Measurements from ENCODE around the gene DNER. TPM values are rescaled to one million over a fixed set of nuclear protein-coding genes. Genes with fewer than 3 reads are reported as not detected.

Gene DNER
- total and polyA plus RNA-seq, 2 of the 13 experiments (the other 11 are each of a cell fraction or from before 2014, with no cell fraction given), result not detected

DNA sequence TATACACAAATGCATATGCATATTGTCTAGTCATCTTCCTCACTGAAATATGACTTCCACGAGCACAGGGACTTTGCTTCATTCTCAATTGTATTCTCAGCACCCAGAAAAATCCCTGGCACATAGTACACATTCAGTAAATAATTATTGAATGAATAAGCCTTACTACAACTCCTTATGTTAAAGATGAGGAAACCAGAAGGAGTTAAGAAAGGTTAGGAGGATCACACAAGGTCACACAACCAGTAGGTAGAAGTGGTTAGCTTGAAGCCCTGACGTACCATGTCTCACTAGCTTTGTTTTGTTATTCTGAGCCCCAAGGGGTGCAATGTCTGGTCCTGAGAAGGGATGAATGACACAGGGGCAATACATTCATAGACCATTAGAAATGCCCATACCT is 222.3 kb downstream of the DNER start:
- no peak overlapping the region for H3K4me2 ChIP-seq (ENCODE audit: low read depth, low read length)
- no peaks in the 10 kb centered on the region for H3K4me1 ChIP-seq (ENCODE audit: insufficient read depth, low read length)
- no peak overlapping the region for H2AFZ ChIP-seq (ENCODE audit: low read length)
- no TSS peak for BruUV-seq (replicated peaks)
- H3K4me3 ChIP-seq (replicated peaks in 1 of 3; ENCODE audit: insufficient read depth in 1 of 3, low read depth in 2 of 3, low read length in 3 of 3), result no peak overlapping the region
- intact Hi-C loops (cut with micrococcal nuclease; ENCODE audit: unreplicated experiment) (no loop called here), in situ Hi-C loops (cut with HindIII; ENCODE audit: extremely low pct_ligation_motif_present, low pct_unique_long_range_greater_than_20kb) (no loop called here)
- no peak for DNase-seq (ENCODE audit: low spot score)
- no peaks in the 10 kb centered on the region for H3K9me3 ChIP-seq (ENCODE audit: low read length)
- H3K9ac ChIP-seq (ENCODE audit: insufficient read depth, low read depth, low read length), result no peak overlapping the region
- ATAC-seq, result no peak
- 11% methylated on average over 2 of the region's 2 CpGs for WGBS (ENCODE audit: low lambda C conversion rate)
- ChIA-PET POLR2A (no interaction called here), CTCF (ENCODE audit: low intra/inter-chr PET ratio, low total read pairs) (no interaction called here)
- H3K79me2 ChIP-seq (ENCODE audit: insufficient read depth, low read length), result no peaks in the 10 kb centered on the region
- FAIRE-seq, result no peak
- no peak overlapping the region for H3K27ac ChIP-seq (ENCODE audit: extremely low read length, insufficient read depth, low read length)
- H3K36me3 ChIP-seq (replicated peaks in 1 of 2; ENCODE audit: control insufficient read depth in 1 of 2, insufficient read depth in 2 of 2, low read length in 2 of 2), result no peaks in the 10 kb centered on the region
- H3K27me3 ChIP-seq (ENCODE audit: control insufficient read depth in 1 of 2, insufficient read depth in 2 of 2, low read length in 2 of 2), result no peaks in the 10 kb centered on the region
- H4K20me1 ChIP-seq (ENCODE audit: insufficient read depth, low read length), result no peaks in the 10 kb centered on the region
- TF ChIP-seq PITX1 (CRISPR knock-in tag; IDR thresholded peaks at IDR 0.05) (no peak), ZEB1 (IDR thresholded peaks at IDR 0.05; ENCODE audit: insufficient replicate concordance, low read depth) (no peak), KAT7 (CRISPR knock-in tag; IDR thresholded peaks at IDR 0.05; ENCODE audit: borderline replicate concordance) (no peak), MXD4 (CRISPR knock-in tag; IDR thresholded peaks at IDR 0.05) (no peak), MBD4 (IDR thresholded peaks at IDR 0.05; ENCODE audit: borderline replicate concordance, low read length) (no peak), CREM (IDR thresholded peaks at IDR 0.05) (no peak), CREM (CRISPR knock-in tag; IDR thresholded peaks at IDR 0.05) (no peak), TOE1 (CRISPR knock-in tag; IDR thresholded peaks at IDR 0.05) (no peak), HOXA5 (CRISPR knock-in tag; IDR thresholded peaks at IDR 0.05) (no peak), ZBTB2 (CRISPR knock-in tag; IDR thresholded peaks at IDR 0.05; ENCODE audit: low read depth) (no peak), MTA1 (CRISPR knock-in tag; IDR thresholded peaks at IDR 0.05; ENCODE audit: borderline replicate concordance) (no peak), HNRNPL (IDR thresholded peaks at IDR 0.05; ENCODE audit: low read depth, low read length) (no peak), ZNF432 (CRISPR knock-in tag; IDR thresholded peaks at IDR 0.05; ENCODE audit: borderline replicate concordance) (no peak)
- TF ChIP-seq, protein P1, sequence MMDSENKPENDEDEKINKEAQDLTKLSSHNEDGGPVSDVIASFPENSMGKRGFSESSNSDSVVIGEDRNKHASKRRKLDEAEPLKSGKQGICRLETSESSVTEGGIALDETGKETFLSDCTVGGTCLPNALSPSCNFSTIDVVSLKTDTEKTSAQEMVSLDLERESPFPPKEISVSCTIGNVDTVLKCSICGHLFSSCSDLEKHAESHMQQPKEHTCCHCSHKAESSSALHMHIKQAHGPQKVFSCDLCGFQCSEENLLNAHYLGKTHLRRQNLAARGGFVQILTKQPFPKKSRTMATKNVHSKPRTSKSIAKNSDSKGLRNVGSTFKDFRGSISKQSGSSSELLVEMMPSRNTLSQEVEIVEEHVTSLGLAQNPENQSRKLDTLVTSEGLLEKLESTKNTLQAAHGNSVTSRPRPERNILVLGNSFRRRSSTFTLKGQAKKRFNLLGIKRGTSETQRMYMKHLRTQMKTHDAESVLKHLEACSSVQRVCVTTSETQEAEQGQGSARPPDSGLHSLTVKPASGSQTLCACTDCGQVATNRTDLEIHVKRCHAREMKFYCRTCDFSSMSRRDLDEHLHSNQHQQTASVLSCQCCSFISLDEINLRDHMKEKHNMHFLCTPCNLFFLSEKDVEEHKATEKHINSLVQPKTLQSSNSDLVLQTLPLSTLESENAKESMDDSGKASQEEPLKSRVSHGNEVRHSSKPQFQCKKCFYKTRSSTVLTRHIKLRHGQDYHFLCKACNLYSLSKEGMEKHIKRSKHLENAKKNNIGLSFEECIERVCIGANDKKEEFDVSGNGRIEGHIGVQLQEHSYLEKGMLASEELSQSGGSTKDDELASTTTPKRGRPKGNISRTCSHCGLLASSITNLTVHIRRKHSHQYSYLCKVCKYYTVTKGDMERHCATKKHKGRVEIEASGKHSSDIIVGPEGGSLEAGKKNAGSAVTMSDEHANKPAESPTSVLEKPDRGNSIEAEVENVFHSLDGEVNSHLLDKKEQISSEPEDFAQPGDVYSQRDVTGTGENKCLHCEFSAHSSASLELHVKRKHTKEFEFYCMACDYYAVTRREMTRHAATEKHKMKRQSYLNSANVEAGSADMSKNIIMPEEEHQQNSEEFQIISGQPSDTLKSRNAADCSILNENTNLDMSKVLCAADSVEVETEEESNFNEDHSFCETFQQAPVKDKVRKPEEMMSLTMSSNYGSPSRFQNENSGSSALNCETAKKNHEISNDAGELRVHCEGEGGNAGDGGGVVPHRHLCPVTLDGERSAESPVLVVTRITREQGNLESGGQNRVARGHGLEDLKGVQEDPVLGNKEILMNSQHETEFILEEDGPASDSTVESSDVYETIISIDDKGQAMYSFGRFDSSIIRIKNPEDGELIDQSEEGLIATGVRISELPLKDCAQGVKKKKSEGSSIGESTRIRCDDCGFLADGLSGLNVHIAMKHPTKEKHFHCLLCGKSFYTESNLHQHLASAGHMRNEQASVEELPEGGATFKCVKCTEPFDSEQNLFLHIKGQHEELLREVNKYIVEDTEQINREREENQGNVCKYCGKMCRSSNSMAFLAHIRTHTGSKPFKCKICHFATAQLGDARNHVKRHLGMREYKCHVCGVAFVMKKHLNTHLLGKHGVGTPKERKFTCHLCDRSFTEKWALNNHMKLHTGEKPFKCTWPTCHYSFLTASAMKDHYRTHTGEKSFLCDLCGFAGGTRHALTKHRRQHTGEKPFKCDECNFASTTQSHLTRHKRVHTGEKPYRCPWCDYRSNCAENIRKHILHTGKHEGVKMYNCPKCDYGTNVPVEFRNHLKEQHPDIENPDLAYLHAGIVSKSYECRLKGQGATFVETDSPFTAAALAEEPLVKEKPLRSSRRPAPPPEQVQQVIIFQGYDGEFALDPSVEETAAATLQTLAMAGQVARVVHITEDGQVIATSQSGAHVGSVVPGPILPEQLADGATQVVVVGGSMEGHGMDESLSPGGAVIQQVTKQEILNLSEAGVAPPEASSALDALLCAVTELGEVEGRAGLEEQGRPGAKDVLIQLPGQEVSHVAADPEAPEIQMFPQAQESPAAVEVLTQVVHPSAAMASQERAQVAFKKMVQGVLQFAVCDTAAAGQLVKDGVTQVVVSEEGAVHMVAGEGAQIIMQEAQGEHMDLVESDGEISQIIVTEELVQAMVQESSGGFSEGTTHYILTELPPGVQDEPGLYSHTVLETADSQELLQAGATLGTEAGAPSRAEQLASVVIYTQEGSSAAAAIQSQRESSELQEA (CRISPR knock-in tag; IDR thresholded peaks at IDR 0.05; ENCODE audit: not compliant biosample characterization), result no peak
- TF ChIP-seq, protein P2, sequence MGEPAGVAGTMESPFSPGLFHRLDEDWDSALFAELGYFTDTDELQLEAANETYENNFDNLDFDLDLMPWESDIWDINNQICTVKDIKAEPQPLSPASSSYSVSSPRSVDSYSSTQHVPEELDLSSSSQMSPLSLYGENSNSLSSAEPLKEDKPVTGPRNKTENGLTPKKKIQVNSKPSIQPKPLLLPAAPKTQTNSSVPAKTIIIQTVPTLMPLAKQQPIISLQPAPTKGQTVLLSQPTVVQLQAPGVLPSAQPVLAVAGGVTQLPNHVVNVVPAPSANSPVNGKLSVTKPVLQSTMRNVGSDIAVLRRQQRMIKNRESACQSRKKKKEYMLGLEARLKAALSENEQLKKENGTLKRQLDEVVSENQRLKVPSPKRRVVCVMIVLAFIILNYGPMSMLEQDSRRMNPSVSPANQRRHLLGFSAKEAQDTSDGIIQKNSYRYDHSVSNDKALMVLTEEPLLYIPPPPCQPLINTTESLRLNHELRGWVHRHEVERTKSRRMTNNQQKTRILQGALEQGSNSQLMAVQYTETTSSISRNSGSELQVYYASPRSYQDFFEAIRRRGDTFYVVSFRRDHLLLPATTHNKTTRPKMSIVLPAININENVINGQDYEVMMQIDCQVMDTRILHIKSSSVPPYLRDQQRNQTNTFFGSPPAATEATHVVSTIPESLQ (CRISPR knock-in tag; conservative IDR thresholded peaks at IDR 0.05), result no peak

All from HepG2 (cell line).